C4-2B (cell line): ENCODE measurements around the gene KIF1B.

Source experiments
- H3K27ac ChIP-seq: fragments of 450-650 bp; 2 replicates; pipeline ENCODE4 v1.5.1; 2017
- CTCF ChIP-seq: fragments of 450-650 bp; conservative IDR thresholded peaks from 2 replicates; pipeline ENCODE4 v1.5.1; 2017; ENCODE audit warnings: mild to moderate bottlenecking
- ZFX ChIP-seq: fragments of 450-650 bp; IDR thresholded peaks from 2 replicates; pipeline ENCODE4 v1.6.1; 2017

The KIF1B gene

GRCh38 chr1:10209905-10210810 is at the start of gene KIF1B:
TSS of gene KIF1B (plus strand) at chr1:10210570. CDS start at chr1:10232329, 21,759 bp downstream.
- peak within 1 kb of the TSS; percentile 94 for H3K27ac ChIP-seq
- TF ChIP-seq ZFX (no peak), CTCF (peak; percentile 100)

DNA sequence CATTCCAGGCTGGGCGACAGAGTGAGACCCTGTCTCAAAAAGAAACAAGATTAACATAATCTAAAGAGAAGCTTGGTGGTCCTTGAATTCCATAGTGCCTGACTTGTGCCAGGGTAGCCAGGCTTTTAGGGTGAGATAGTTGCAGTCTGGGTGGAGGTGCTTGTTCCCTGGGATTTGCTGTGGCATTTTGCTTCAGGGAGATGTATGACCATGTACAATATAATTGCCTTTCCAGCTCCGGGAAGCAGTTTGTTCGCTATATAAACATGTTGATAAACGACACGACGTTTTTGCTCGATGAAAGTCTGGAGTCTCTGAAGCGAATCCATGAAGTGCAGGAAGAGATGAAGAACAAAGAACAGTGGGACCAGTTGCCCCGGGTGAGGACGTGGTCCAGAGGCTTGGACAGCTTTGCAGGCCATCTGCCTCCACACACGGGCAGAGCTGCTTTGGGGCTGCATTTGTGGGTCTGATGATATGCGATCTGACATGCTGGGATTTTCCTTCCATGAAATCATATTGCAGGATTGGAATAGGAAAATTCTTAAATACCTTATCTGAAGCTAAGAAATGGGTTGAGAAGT is 49.4 kb upstream of the KIF1B start:
- no peak overlapping the region for H3K27ac ChIP-seq
- TF ChIP-seq CTCF (no peak), ZFX (no peak)

GRCh38 chr1:10161541-10162290 is 48.7 kb upstream of the KIF1B start:
- H3K27ac ChIP-seq: no peak overlapping the region
- TF ChIP-seq ZFX: no peak
- TF ChIP-seq CTCF: no peak

DNA sequence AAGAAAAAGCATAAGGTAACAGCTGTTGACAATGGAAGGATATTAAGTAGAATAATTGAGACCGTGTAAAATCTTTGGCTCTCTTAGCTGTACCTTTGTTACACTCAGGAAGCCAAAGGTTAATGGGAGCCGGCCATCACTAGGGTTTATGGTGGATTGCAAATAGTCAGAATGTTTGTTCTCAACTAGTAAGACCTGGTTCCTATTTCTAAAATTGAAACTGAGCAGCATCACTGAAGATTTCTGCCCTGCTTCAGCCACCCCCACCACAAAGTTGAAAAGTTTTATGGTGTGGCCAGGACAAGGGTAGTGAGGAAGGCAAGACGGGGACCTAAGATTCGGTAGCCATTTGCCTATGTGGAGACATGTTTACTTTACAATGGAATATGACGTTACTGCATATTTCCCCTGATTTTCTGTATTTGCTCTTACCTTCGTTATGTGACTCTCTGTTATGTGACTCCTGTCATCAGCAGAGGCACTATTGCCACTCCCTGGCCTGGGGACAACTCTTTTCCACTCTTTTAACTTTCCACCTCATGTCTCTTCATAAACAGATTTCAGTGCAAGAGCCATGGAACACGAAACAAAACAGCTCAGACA is 41.4 kb upstream of the KIF1B start:
- TF ChIP-seq CTCF (no peak), ZFX (no peak)

DNA sequence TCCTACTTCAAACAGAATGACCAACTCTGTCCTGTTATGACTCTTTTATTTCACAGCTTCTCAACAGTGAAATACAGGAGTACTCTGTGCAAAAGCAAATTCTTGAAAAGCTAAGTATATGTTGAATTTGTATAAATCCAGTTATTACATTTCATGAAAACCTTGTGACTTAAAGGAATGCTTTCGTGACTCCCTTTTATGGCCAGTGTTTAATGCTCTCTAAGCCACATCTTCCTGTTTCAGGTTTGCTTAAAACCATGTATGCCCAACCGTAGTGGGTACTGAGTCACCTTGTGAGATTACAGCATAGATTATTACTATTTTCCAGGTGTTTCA is 40.2 kb upstream of the KIF1B start:
- no peak overlapping the region for H3K27ac ChIP-seq
- TF ChIP-seq CTCF: no peak

More for the DNA sequence above, 41.4 kb upstream of the KIF1B start:
- no peak overlapping the region for H3K27ac ChIP-seq

GRCh38 chr1:10171105-10171767 is 39.1 kb upstream of the KIF1B start:
- TF ChIP-seq CTCF: no peak
- TF ChIP-seq ZFX: no peak
- no peak overlapping the region for H3K27ac ChIP-seq
